ENCODE results near the gene MFGE8.

- TF ChIP-seq, protein P1, sequence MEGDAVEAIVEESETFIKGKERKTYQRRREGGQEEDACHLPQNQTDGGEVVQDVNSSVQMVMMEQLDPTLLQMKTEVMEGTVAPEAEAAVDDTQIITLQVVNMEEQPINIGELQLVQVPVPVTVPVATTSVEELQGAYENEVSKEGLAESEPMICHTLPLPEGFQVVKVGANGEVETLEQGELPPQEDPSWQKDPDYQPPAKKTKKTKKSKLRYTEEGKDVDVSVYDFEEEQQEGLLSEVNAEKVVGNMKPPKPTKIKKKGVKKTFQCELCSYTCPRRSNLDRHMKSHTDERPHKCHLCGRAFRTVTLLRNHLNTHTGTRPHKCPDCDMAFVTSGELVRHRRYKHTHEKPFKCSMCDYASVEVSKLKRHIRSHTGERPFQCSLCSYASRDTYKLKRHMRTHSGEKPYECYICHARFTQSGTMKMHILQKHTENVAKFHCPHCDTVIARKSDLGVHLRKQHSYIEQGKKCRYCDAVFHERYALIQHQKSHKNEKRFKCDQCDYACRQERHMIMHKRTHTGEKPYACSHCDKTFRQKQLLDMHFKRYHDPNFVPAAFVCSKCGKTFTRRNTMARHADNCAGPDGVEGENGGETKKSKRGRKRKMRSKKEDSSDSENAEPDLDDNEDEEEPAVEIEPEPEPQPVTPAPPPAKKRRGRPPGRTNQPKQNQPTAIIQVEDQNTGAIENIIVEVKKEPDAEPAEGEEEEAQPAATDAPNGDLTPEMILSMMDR (IDR thresholded peaks at IDR 0.05; ENCODE audit: low read length): no peak
- no peak for TF ChIP-seq EZH2 (IDR thresholded peaks at IDR 0.05; ENCODE audit: borderline replicate concordance, low read length)
Measured at GRCh38 chr15:88912500-88912921, 668 bp downstream of the MFGE8 start.

Measured in OCI-LY1 (cell line).